A549 (cell line): ENCODE results near the gene MKNK2. TPM values are rescaled to one million over a fixed set of nuclear protein-coding genes. Genes with fewer than 3 reads are reported as not detected.

Source experiments
- BHLHE40 ChIP-seq: IDR thresholded peaks from 2 replicates; pipeline ENCODE4 v1.6.1; 2012; ENCODE audit warnings: low read depth, low read length, inconsistent platforms
- CBX8 ChIP-seq: fragments of 200-600 bp; sonication (generic); IDR thresholded peaks from 2 replicates; pipeline ENCODE4 v1.6.1; 2016
- CHD4 ChIP-seq: fragments of 200-600 bp; sonication (generic); IDR thresholded peaks from 2 replicates; pipeline ENCODE4 v1.6.1; 2016; ENCODE audit warnings: antibody characterized with exemption, mild to moderate bottlenecking, borderline replicate concordance
- EHMT2 ChIP-seq: fragments of 200-600 bp; sonication (generic); IDR thresholded peaks from 2 replicates; pipeline ENCODE4 v1.6.1; 2016; ENCODE audit warnings: antibody characterized with exemption, low read depth, mild to moderate bottlenecking, moderate library complexity
- EP300 ChIP-seq, 2 experiments: fragments of >200 bp; sonication (Bioruptor Twin); formaldehyde crosslinking; IDR thresholded peaks; 2 replicates in 1 of 2; 3 replicates in 1 of 2; pipeline ENCODE4 v1.6.1; 2016 to 2017
- FOSL2 ChIP-seq, 2 experiments: fragments of 450-650 bp in 1 of 2; fragments of >200 bp in 1 of 2; sonication (Bioruptor Twin) in 1 of 2; formaldehyde crosslinking; IDR thresholded peaks; 2 replicates each; pipeline versions ENCODE4 v1.5.0 to v1.6.1; 2016 to 2020; ENCODE audit warnings: mild to moderate bottlenecking in 1 of 2, moderate library complexity in 1 of 2
- GATA3 ChIP-seq: IDR thresholded peaks from 2 replicates; pipeline ENCODE4 v1.6.1; 2012; ENCODE audit warnings: borderline replicate concordance
- HOXB13 ChIP-seq: fragments of 250-450 bp; sonication (Bioruptor Pico); IDR thresholded peaks from 2 replicates; pipeline ENCODE4 v1.5.0; 2020; ENCODE audit warnings: low read depth, mild to moderate bottlenecking, moderate library complexity
- HOXB5 ChIP-seq: fragments of 250-450 bp; sonication (Bioruptor Pico); IDR thresholded peaks from 2 replicates; pipeline ENCODE4 v1.5.0; 2020; ENCODE audit warnings: mild to moderate bottlenecking, moderate library complexity
- JUNB ChIP-seq: fragments of >200 bp; sonication (Bioruptor Twin); formaldehyde crosslinking; IDR thresholded peaks from 2 replicates; pipeline ENCODE4 v1.6.1; 2016
- MYC ChIP-seq: IDR thresholded peaks from 2 replicates; pipeline ENCODE4 v1.6.1; 2012; ENCODE audit warnings: mild to moderate bottlenecking, inconsistent platforms, low read length, improper control_type of control experiment, borderline replicate concordance
- NPAS2 ChIP-seq: fragments of 250-450 bp; sonication (Bioruptor Pico); IDR thresholded peaks from 2 replicates; pipeline ENCODE4 v1.8.0; 2022; ENCODE audit warnings: mild to moderate bottlenecking, moderate library complexity, borderline replicate concordance
- PHF8 ChIP-seq: fragments of 200-600 bp; sonication (generic); IDR thresholded peaks from 2 replicates; pipeline ENCODE4 v1.6.1; 2016; ENCODE audit warnings: low read depth, mild to moderate bottlenecking, antibody characterized with exemption, moderate library complexity, borderline replicate concordance
- RAD21 ChIP-seq, 2 experiments: fragments of >200 bp in 1 of 2; sonication (Bioruptor Twin) in 1 of 2; formaldehyde crosslinking in 1 of 2; IDR thresholded peaks in 1 of 2; conservative IDR thresholded peaks in 1 of 2; 2 replicates in 1 of 2; 3 replicates in 1 of 2; pipeline ENCODE4 v1.6.1; 2012 to 2018; ENCODE audit warnings: inconsistent platforms in 1 of 2
- RARB ChIP-seq: fragments of 250-450 bp; sonication (Bioruptor Pico); IDR thresholded peaks from 2 replicates; pipeline ENCODE4 v1.8.0; 2021; ENCODE audit warnings: mild to moderate bottlenecking, moderate library complexity
- RFX5 ChIP-seq: fragments of 450-650 bp; IDR thresholded peaks from 2 replicates; pipeline ENCODE4 v1.7.1; 2014; ENCODE audit warnings: antibody characterized with exemption, mild to moderate bottlenecking, moderate library complexity
- SREBF2 ChIP-seq: fragments of 450-650 bp; IDR thresholded peaks from 2 replicates; pipeline ENCODE4 v1.6.1; 2014; ENCODE audit warnings: mild to moderate bottlenecking, moderate library complexity
- TFCP2L1 ChIP-seq: fragments of 250-450 bp; sonication (Bioruptor Pico); IDR thresholded peaks from 2 replicates; pipeline ENCODE4 v1.5.0; 2021; ENCODE audit warnings: mild to moderate bottlenecking
- ZC3H11A ChIP-seq: fragments of 450-650 bp; IDR thresholded peaks from 2 replicates; pipeline ENCODE4 v1.6.1; 2014; ENCODE audit warnings: antibody characterized with exemption, mild to moderate bottlenecking
- ZFP36 ChIP-seq: fragments of 450-650 bp; IDR thresholded peaks from 2 replicates; pipeline ENCODE4 v1.6.1; 2014; ENCODE audit warnings: borderline replicate concordance; ENCODE audit not compliant: partially characterized antibody
- polyA plus RNA-seq, 4 experiments: library from polyadenylated mRNA; depleted of rRNA in 3 of 4; stranded (reverse); fragments of >200 nt; fragmentation: RNase III in 1 of 4; extraction: RNeasy Plus Mini Kit Qiagen cat#74134 plus additional on column Dnase treatment in 1 of 4; gene quantifications; 2 replicates in 3 of 4; 3 replicates in 1 of 4; pipeline ENCODE4 v1.2.3, GENCODE V29; 2011 to 2017
- TF ChIP-seq, protein P1 (sequence below): fragments of >200 bp; sonication (Bioruptor Twin); formaldehyde crosslinking; IDR thresholded peaks from 3 replicates; pipeline ENCODE4 v1.5.1; 2016
- TF ChIP-seq, protein P2 (sequence below): fragments of 250-450 bp; sonication (Bioruptor Pico); IDR thresholded peaks from 2 replicates; pipeline ENCODE4 v1.5.0; 2021; ENCODE audit warnings: mild to moderate bottlenecking, moderate library complexity, borderline replicate concordance
- TF ChIP-seq, protein P3 (sequence below): IDR thresholded peaks from 2 replicates; pipeline ENCODE4 v1.6.1; 2012
- TF ChIP-seq, protein P4 (sequence below): IDR thresholded peaks from 2 replicates; pipeline ENCODE4 v1.6.1; 2012
- TF ChIP-seq, protein P5 (sequence below): fragments of 450-650 bp; IDR thresholded peaks from 2 replicates; pipeline ENCODE4 v1.6.1; 2014; ENCODE audit warnings: antibody characterized with exemption

Gene MKNK2
- polyA plus RNA-seq, 2 of the 4 experiments (the other 2 are of a cell fraction): 48.3 to 56.7 TPM

DNA sequence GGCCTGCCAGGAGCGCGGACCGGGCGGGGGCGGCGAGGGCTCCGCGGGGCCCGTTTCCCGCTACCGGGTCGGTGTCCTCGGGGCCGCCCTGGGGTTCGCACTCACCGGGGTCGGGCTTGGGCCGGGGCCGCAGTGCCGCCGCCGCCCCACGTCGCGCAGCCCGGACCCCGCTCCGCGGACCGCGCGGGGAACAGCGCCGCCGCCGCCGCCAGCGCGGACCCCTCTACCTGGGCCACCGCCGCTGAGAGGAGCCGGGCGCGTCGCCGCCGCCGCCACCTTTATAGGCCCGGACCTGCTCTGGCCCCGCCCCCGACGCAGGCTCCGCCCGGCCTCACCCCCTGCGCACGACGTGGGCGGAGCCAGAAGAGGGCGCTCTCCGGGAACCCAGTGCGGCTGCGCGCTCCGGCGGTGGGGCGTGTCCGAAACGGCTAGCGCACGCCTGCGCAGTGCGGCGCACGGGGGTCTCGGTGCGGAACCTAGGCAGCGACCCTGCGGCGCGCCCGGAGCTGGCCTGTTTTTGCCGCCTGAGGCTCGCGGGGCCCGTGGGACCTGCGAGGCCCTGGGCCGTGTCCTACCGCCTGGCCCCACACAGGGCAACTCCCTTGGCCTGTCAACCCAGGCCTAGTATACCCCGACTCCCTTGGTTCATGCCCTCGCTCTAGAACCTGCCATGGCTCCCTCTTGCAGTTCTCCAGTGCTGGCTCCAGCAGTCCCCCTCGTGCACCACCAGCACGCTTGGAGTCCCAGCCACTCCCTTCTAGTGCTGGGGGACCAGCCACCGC lies at the start of gene MKNK2 (continued):
- TF ChIP-seq, protein P1, sequence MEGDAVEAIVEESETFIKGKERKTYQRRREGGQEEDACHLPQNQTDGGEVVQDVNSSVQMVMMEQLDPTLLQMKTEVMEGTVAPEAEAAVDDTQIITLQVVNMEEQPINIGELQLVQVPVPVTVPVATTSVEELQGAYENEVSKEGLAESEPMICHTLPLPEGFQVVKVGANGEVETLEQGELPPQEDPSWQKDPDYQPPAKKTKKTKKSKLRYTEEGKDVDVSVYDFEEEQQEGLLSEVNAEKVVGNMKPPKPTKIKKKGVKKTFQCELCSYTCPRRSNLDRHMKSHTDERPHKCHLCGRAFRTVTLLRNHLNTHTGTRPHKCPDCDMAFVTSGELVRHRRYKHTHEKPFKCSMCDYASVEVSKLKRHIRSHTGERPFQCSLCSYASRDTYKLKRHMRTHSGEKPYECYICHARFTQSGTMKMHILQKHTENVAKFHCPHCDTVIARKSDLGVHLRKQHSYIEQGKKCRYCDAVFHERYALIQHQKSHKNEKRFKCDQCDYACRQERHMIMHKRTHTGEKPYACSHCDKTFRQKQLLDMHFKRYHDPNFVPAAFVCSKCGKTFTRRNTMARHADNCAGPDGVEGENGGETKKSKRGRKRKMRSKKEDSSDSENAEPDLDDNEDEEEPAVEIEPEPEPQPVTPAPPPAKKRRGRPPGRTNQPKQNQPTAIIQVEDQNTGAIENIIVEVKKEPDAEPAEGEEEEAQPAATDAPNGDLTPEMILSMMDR: peak; percentile 23; the same call in 2 of the 3 replicates
- TF ChIP-seq TFCP2L1 (no peak), HOXB5 (CRISPR knock-in tag) (no peak; the same call in 1 of the 2 replicates), BHLHE40 (no peak), EHMT2 (no peak), SREBF2 (no peak), PHF8 (no peak), CBX8 (no peak), NPAS2 (CRISPR knock-in tag) (no peak), HOXB13 (CRISPR knock-in tag) (no peak), ZC3H11A (no peak), RAD21 (conservative IDR thresholded peaks at IDR 0.05 in 1 of 2, IDR thresholded peaks at IDR 0.05 in 1 of 2) (no peak), RFX5 (no peak), GATA3 (0 out of 2 replicates have a peak, but pooled peaks have one; percentile 20), ZFP36 (peak; percentile 95), FOSL2 (IDR thresholded peaks at IDR 0.05) (no peak), FOSL2 (CRISPR knock-in tag; IDR thresholded peaks at IDR 0.05) (no peak), CHD4 (0 out of 2 replicates have a peak, but pooled peaks have one; percentile 43), MYC (no peak), EP300 (IDR thresholded peaks at IDR 0.05) (no peak), RARB (CRISPR knock-in tag) (no peak), JUNB (no peak)
- TF ChIP-seq, protein P2, sequence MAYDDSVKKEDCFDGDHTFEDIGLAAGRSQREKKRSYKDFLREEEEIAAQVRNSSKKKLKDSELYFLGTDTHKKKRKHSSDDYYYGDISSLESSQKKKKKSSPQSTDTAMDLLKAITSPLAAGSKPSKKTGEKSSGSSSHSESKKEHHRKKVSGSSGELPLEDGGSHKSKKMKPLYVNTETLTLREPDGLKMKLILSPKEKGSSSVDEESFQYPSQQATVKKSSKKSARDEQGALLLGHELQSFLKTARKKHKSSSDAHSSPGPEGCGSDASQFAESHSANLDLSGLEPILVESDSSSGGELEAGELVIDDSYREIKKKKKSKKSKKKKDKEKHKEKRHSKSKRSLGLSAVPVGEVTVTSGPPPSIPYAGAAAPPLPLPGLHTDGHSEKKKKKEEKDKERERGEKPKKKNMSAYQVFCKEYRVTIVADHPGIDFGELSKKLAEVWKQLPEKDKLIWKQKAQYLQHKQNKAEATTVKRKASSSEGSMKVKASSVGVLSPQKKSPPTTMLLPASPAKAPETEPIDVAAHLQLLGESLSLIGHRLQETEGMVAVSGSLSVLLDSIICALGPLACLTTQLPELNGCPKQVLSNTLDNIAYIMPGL: no peak
- TF ChIP-seq, protein P3, sequence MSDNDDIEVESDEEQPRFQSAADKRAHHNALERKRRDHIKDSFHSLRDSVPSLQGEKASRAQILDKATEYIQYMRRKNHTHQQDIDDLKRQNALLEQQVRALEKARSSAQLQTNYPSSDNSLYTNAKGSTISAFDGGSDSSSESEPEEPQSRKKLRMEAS: no peak
- TF ChIP-seq, protein P4, sequence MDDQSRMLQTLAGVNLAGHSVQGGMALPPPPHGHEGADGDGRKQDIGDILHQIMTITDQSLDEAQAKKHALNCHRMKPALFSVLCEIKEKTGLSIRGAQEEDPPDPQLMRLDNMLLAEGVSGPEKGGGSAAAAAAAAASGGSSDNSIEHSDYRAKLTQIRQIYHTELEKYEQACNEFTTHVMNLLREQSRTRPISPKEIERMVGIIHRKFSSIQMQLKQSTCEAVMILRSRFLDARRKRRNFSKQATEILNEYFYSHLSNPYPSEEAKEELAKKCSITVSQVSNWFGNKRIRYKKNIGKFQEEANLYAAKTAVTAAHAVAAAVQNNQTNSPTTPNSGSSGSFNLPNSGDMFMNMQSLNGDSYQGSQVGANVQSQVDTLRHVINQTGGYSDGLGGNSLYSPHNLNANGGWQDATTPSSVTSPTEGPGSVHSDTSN: peak; percentile 61; the same call in 1 of the 2 replicates
- TF ChIP-seq, protein P5, sequence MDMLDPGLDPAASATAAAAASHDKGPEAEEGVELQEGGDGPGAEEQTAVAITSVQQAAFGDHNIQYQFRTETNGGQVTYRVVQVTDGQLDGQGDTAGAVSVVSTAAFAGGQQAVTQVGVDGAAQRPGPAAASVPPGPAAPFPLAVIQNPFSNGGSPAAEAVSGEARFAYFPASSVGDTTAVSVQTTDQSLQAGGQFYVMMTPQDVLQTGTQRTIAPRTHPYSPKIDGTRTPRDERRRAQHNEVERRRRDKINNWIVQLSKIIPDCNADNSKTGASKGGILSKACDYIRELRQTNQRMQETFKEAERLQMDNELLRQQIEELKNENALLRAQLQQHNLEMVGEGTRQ: no peak
